GM06990 (cell line): ENCODE results near the gene CTU1.

Experiments used
- DNase-seq: peaks from one replicate; pipeline ENCODE4 v3.0.0-alpha.2; 2011; ENCODE audit not compliant: insufficient read length; ENCODE audit errors: extremely low read depth
- H3K27me3 ChIP-seq: replicated peaks from 2 replicates; pipeline ENCODE4 v1.6.0; 2011; ENCODE audit warnings: low read length; ENCODE audit not compliant: control insufficient read depth, insufficient read depth
- H3K36me3 ChIP-seq: 2 replicates; pipeline ENCODE4 v1.5.1; 2011; ENCODE audit warnings: low read length; ENCODE audit not compliant: control insufficient read depth, insufficient read depth
- H3K4me3 ChIP-seq: replicated peaks from 2 replicates; pipeline ENCODE4 v1.5.1; 2011; ENCODE audit warnings: low read depth, mild to moderate bottlenecking, control low read depth, low read length
- CTCF ChIP-seq: IDR thresholded peaks from 2 replicates; pipeline ENCODE4 v1.5.1; 2011; ENCODE audit warnings: low read length, control low read depth, mild to moderate bottlenecking, inconsistent platforms; ENCODE audit not compliant: insufficient read depth, poor library complexity, severe bottlenecking

The CTU1 gene

DNA sequence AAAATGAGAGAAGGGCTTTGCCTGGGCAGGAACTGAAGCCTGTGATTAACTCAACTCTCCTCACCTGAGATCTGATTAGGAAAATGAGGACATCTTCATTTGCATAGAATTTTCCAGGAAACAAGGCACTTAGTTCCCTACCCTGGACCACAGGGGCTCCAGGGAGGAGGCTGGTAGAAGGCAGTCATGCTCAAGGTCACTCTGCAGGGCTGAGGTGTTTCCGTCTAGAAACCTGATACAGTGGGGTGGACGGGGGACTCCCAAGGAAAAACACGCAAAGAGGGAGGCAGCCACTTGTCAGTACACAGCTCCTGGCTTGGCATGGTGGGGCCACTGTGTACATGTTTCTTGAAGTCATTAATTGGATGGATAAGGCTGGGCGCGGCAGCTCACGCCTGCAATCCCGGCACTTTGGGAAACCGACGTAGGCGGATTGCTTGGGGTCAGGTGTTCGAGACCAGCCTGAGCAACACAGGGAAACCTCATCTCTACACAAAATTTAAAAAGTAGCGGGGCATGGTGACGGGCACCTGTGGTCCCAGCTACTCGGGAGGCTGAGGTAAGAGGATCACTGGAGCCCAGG is 31.5 kb downstream of the CTU1 start:
- no peaks in the 10 kb centered on the region for H3K36me3 ChIP-seq
- no peak for TF ChIP-seq CTCF

DNA sequence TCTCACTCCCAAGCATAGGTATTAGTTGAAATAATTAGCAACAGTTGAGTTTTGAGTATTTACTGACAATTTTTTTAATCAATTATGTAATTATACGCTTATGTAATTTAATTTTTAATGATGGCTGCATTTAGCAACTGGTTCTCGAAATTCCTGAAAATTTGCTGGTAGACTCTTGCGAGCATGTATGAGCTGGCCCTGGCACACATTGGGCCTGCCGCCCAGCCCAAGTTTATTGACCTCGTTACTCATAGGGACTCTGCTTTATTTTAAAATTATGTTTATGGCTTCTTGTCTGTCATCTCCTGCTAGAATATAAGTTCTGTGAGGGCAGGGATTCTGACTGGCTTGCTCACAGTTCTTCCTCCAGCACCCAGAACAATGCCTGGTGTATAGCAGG is 32.2 kb downstream of the CTU1 start:
- no peak for TF ChIP-seq CTCF
- DNase-seq = no peak
- Histone ChIP-seq H3K4me3 (no peak overlapping the region), H3K36me3 (no peaks in the 10 kb centered on the region), H3K27me3 (no peaks in the 10 kb centered on the region)

More for the DNA sequence above, 31.5 kb downstream of the CTU1 start:
- Histone ChIP-seq H3K27me3 (no peaks in the 10 kb centered on the region; the same call in 1 of the 2 replicates), H3K4me3 (no peak overlapping the region)
- DNase-seq = no peak

DNA sequence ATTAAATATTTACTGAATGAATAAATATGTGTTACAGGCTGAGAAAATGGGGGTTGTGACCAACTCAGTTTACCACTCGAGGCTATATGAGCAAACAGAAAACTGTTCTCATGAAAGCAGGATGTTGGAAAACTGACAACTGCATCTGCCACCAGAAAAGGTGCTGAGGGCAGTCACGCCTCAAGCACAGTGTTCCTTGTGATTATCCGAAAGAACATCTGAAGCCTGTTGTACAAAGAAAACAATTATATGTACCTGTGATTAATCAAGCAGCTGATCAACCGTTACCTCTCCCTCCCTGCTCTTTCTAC is 37.2 kb downstream of the CTU1 start:
- DNase-seq = no peak

DNA sequence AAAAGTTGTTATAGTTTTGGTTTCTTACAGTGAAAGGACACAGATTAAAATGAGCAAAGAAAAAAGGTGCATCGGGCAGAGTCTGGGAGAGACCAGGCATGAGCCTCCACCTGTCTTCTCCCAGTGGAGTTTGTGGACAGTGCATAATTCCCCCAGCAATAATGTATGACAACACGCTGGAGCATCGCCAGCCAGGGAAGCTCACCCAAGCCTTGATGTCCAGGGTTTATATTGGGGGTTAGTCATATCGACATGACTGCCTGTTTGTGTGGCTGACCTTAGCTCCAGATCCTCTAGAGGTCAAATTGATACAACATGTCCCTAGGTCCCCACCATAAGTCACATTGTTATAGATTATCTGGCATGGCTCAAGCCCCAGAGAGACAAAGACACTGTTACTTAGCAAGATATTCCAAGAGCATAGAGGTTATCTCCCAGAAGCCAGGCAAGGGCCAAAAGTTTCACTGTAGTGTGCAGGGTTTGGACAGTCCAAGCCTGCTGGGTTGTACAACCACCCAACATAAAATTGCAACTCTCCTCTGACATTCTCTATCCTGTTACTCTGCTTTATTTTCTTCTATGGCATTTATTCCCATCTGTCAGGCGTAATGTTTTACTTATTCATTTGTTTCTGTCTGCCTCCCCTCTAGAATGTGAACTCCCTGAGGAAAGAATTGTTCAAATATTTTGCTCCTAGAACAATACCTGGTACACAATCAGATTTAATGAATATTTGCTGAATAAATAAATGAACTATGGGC is 37.7 kb downstream of the CTU1 start:
- DNase-seq = no peak
- no peaks in the 10 kb centered on the region; the same call in 1 of the 2 replicates for H3K27me3 ChIP-seq
- TF ChIP-seq CTCF = no peak
- no peaks in the 10 kb centered on the region for H3K36me3 ChIP-seq
- H3K4me3 ChIP-seq = no peak overlapping the region

More for the DNA sequence above, 37.2 kb downstream of the CTU1 start:
- Histone ChIP-seq H3K36me3 (no peaks in the 10 kb centered on the region), H3K4me3 (no peak overlapping the region), H3K27me3 (no peaks in the 10 kb centered on the region; the same call in 1 of the 2 replicates)
- no peak for TF ChIP-seq CTCF

- no peak for DNase-seq
- Histone ChIP-seq H3K27me3 (no peaks in the 10 kb centered on the region; the same call in none of the 2 replicates), H3K4me3 (no peak overlapping the region), H3K36me3 (no peaks in the 10 kb centered on the region)
- TF ChIP-seq CTCF = no peak
These were observed 41.6 kb downstream of the CTU1 start for GRCh38 chr19:51066393-51067186.
